ENCODE data around the gene ZNF407.

The ZNF407 gene

DNA sequence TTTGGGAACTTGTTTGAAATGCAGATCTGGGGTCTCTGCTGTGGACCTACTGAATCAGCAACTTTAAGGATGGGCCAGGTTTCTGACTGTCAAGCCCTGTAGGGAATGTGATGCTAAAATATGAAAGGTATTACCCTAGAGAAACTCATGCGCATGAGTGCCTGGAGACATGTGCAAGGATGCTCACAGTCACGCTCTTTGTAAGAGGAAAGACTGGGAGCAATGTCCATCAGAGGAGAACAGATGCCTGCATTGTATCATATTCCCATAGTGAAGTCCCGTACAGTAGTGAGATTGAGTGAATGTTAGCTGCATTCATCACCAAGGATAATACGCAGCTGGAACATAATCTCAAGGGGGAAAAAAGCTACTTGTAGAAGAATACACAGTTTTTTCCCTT is 14.1 kb downstream of the ZNF407 start:
- no peak for TF ChIP-seq ZBTB7A (IDR thresholded peaks at IDR 0.05; ENCODE audit: low read depth)
- no peak for TF ChIP-seq TAF1 (IDR thresholded peaks at IDR 0.05; ENCODE audit: low read depth)
- TF ChIP-seq NFIC (IDR thresholded peaks at IDR 0.05) = no peak
- no peak for TF ChIP-seq FOXM1 (IDR thresholded peaks at IDR 0.05; ENCODE audit: borderline replicate concordance, low read depth)
- no peak for TF ChIP-seq RAD21 (IDR thresholded peaks at IDR 0.05; ENCODE audit: low read depth)
- TF ChIP-seq, protein P1, sequence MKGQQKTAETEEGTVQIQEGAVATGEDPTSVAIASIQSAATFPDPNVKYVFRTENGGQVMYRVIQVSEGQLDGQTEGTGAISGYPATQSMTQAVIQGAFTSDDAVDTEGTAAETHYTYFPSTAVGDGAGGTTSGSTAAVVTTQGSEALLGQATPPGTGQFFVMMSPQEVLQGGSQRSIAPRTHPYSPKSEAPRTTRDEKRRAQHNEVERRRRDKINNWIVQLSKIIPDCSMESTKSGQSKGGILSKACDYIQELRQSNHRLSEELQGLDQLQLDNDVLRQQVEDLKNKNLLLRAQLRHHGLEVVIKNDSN (IDR thresholded peaks at IDR 0.05) = no peak
- no peak for TF ChIP-seq TCF12 (IDR thresholded peaks at IDR 0.05; ENCODE audit: low read depth)
- TF ChIP-seq CREB1 (IDR thresholded peaks at IDR 0.05; ENCODE audit: low read depth) = no peak
- no peak for TF ChIP-seq YY1 (IDR thresholded peaks at IDR 0.05; ENCODE audit: low read depth)

DNA sequence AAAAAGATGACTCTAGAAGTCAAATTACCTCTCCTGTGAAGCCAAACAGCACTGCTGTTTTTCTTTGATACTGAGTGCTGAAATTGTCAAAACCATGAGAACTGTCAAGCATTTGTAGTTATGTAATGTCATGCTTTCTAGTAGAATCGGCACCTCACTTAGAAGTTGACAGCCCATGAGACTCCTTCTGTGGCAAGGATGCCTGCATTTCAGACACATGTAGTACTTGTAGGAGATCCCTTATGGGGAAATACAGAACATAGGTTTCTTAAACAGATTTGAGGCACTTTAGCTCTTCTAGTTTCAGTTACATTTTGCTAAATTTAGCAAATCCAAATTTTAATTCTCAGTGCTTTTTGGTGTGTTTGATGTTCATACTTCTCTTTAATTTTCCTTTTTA is 15.7 kb downstream of the ZNF407 start:
- TF ChIP-seq, protein P1 (IDR thresholded peaks at IDR 0.05) = no peak
- TF ChIP-seq EGR1 (IDR thresholded peaks at IDR 0.05) = no peak
- TF ChIP-seq CEBPB (IDR thresholded peaks at IDR 0.05) = no peak
- no peak for TF ChIP-seq NFIC (IDR thresholded peaks at IDR 0.05)
- TF ChIP-seq ZBTB7A (IDR thresholded peaks at IDR 0.05; ENCODE audit: low read depth) = no peak
- TF ChIP-seq, protein P2, sequence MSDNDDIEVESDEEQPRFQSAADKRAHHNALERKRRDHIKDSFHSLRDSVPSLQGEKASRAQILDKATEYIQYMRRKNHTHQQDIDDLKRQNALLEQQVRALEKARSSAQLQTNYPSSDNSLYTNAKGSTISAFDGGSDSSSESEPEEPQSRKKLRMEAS (IDR thresholded peaks at IDR 0.05) = no peak
- no peak for TF ChIP-seq TAF1 (IDR thresholded peaks at IDR 0.05; ENCODE audit: low read depth)
- TF ChIP-seq, protein P3, sequence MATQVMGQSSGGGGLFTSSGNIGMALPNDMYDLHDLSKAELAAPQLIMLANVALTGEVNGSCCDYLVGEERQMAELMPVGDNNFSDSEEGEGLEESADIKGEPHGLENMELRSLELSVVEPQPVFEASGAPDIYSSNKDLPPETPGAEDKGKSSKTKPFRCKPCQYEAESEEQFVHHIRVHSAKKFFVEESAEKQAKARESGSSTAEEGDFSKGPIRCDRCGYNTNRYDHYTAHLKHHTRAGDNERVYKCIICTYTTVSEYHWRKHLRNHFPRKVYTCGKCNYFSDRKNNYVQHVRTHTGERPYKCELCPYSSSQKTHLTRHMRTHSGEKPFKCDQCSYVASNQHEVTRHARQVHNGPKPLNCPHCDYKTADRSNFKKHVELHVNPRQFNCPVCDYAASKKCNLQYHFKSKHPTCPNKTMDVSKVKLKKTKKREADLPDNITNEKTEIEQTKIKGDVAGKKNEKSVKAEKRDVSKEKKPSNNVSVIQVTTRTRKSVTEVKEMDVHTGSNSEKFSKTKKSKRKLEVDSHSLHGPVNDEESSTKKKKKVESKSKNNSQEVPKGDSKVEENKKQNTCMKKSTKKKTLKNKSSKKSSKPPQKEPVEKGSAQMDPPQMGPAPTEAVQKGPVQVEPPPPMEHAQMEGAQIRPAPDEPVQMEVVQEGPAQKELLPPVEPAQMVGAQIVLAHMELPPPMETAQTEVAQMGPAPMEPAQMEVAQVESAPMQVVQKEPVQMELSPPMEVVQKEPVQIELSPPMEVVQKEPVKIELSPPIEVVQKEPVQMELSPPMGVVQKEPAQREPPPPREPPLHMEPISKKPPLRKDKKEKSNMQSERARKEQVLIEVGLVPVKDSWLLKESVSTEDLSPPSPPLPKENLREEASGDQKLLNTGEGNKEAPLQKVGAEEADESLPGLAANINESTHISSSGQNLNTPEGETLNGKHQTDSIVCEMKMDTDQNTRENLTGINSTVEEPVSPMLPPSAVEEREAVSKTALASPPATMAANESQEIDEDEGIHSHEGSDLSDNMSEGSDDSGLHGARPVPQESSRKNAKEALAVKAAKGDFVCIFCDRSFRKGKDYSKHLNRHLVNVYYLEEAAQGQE (IDR thresholded peaks at IDR 0.05; ENCODE audit: low read depth) = no peak
- TF ChIP-seq TCF12 (IDR thresholded peaks at IDR 0.05; ENCODE audit: low read depth) = no peak
- TF ChIP-seq TEAD4 (IDR thresholded peaks at IDR 0.05) = no peak
- TF ChIP-seq YY1 (IDR thresholded peaks at IDR 0.05; ENCODE audit: low read depth) = no peak
- TF ChIP-seq RAD21 (IDR thresholded peaks at IDR 0.05; ENCODE audit: low read depth) = no peak
- TF ChIP-seq FOXM1 (IDR thresholded peaks at IDR 0.05; ENCODE audit: borderline replicate concordance, low read depth) = no peak
- TF ChIP-seq EP300 (IDR thresholded peaks at IDR 0.05; ENCODE audit: borderline replicate concordance) = no peak
- no peak for TF ChIP-seq CREB1 (IDR thresholded peaks at IDR 0.05; ENCODE audit: low read depth)

DNA sequence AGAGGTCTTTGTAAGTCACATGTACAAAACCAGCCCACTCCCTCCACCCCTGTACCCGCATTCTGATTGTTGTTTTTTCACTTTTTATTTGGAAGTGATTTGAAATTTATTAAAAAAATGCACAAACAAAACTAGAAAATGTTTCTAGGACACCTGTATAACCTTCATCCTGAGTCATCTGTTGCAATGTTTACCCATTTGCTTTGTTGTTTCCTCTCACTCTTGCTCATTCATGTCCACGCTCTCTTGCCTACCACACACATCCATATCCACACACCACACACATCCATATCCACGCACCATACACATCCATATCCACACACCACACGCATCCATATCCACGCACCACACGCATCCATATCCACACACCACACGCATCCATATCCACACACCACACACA is 18.8 kb downstream of the ZNF407 start:
- no peak for TF ChIP-seq CEBPB (IDR thresholded peaks at IDR 0.05)
- TF ChIP-seq EP300 (IDR thresholded peaks at IDR 0.05; ENCODE audit: borderline replicate concordance) = no peak
- TF ChIP-seq ZBTB7A (IDR thresholded peaks at IDR 0.05; ENCODE audit: low read depth) = no peak
- no peak for TF ChIP-seq TEAD4 (IDR thresholded peaks at IDR 0.05)
- TF ChIP-seq TAF1 (IDR thresholded peaks at IDR 0.05; ENCODE audit: low read depth) = no peak
- TF ChIP-seq RAD21 (IDR thresholded peaks at IDR 0.05; ENCODE audit: low read depth) = no peak
- TF ChIP-seq, protein P1 (IDR thresholded peaks at IDR 0.05) = no peak
- TF ChIP-seq FOXM1 (IDR thresholded peaks at IDR 0.05; ENCODE audit: borderline replicate concordance, low read depth) = no peak
- no peak for TF ChIP-seq CREB1 (IDR thresholded peaks at IDR 0.05; ENCODE audit: low read depth)
- TF ChIP-seq EGR1 (IDR thresholded peaks at IDR 0.05) = no peak
- TF ChIP-seq, protein P3 (IDR thresholded peaks at IDR 0.05; ENCODE audit: low read depth) = no peak

DNA sequence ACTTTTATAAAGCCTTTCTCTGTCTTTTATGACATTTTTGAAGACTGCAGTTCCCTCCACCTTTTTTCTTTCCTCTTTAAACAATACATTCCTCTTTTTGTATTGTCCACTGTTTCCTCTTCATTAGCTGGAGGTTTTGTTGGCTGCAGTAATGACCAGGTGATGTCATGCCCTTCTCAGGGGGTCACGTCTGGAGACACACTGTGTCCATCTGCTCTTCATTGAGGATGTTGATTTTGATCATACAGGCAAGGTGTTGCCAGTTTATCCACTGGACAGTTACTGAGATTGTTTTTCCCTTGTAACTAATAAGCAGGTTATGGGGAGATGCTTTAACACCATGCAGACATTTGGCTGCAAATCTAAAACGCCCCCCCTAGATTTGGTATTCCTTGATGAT is 19.8 kb downstream of the ZNF407 start:
- TF ChIP-seq EP300 (IDR thresholded peaks at IDR 0.05; ENCODE audit: borderline replicate concordance) = no peak
- TF ChIP-seq TEAD4 (IDR thresholded peaks at IDR 0.05) = no peak
- TF ChIP-seq, protein P3 (IDR thresholded peaks at IDR 0.05; ENCODE audit: low read depth) = no peak
- no peak for TF ChIP-seq CEBPB (IDR thresholded peaks at IDR 0.05)

All from Ishikawa (cell line).